ENCODE data around the gene CYP4F11. TPM values are rescaled to one million over a fixed set of nuclear protein-coding genes. Genes with fewer than 3 reads are reported as not detected.

The CYP4F11 gene
- total RNA-seq (ENCODE audit: low replicate concordance): not detected in 2 replicates

- Histone ChIP-seq H3K4me3 (no peak within 1 kb of the TSS), H3K27me3 (no peaks in the 10 kb centered on the region), H2AFZ (replicated peaks) (no peak within 1 kb of the TSS), H3K4me1 (no peaks in the 10 kb centered on the region), H3K79me2 (ENCODE audit: low read depth) (no peaks in the 10 kb centered on the region), H3K27ac (no peak within 1 kb of the TSS), H3K9ac (no peak within 1 kb of the TSS), H4K20me1 (ENCODE audit: low read depth) (no peaks in the 10 kb centered on the region), H3K36me3 (no peaks in the 10 kb centered on the region), H3K4me2 (no peak within 1 kb of the TSS), H3K9me3 (ENCODE audit: low read depth) (no peaks in the 10 kb centered on the region), H3F3A (ENCODE audit: low read depth) (no peaks in the 10 kb centered on the region)
- H3K27me3 Mint-ChIP-seq (ENCODE audit: insufficient read depth, low read depth): peaks cover 5% of the 10 kb centered on the region
- TF ChIP-seq EZH2 (IDR thresholded peaks at IDR 0.05): no peak
- TF ChIP-seq EZH2phosphoT487 (IDR thresholded peaks at IDR 0.05): no peak
- no peak for TF ChIP-seq CTCF (IDR thresholded peaks at IDR 0.05)
- H3K4me3 Mint-ChIP-seq: no peak within 1 kb of the TSS
- H3K36me3 Mint-ChIP-seq: no peaks in the 10 kb centered on the region
- H3K27ac Mint-ChIP-seq: no peak within 1 kb of the TSS
- H3K4me1 Mint-ChIP-seq: no peaks in the 10 kb centered on the region
- DNase-seq (ENCODE audit: low spot score): no peak
- H3K9me3 Mint-ChIP-seq: peaks cover 19% of the 10 kb centered on the region
Observed at GRCh38 chr19:15934332-15935078, at the start of gene CYP4F11. Gene CYP4F11 (minus strand): TSS chr19:15934529. CDS start chr19:15934408, 121 bp downstream.

GRCh38 chr19:15979293-15979692, 45.0 kb upstream of the CYP4F11 start:
- TF ChIP-seq EZH2phosphoT487 (IDR thresholded peaks at IDR 0.05) (no peak), EZH2 (IDR thresholded peaks at IDR 0.05) (no peak), CTCF (IDR thresholded peaks at IDR 0.05) (no peak)
- no peak overlapping the region for H3K27ac ChIP-seq

GRCh38 chr19:15977690-15978089, 43.4 kb upstream of the CYP4F11 start:
- Mint-ChIP-seq H3K4me3 (no peak overlapping the region), H3K9me3 (peaks cover 2% of the 10 kb centered on the region), H3K36me3 (no peaks in the 10 kb centered on the region), H3K4me1 (no peaks in the 10 kb centered on the region), H3K27ac (no peak overlapping the region), H3K27me3 (ENCODE audit: insufficient read depth, low read depth) (peaks cover 7% of the 10 kb centered on the region)
- TF ChIP-seq EZH2phosphoT487 (IDR thresholded peaks at IDR 0.05) (no peak), CTCF (IDR thresholded peaks at IDR 0.05) (no peak), EZH2 (IDR thresholded peaks at IDR 0.05) (no peak)
- DNase-seq (ENCODE audit: low spot score): no peak
- Histone ChIP-seq H3K4me3 (no peak overlapping the region), H3K4me1 (no peaks in the 10 kb centered on the region), H2AFZ (replicated peaks) (no peak overlapping the region), H3K27ac (no peak overlapping the region), H3K36me3 (no peaks in the 10 kb centered on the region), H3K4me2 (no peak overlapping the region), H4K20me1 (ENCODE audit: low read depth) (no peaks in the 10 kb centered on the region), H3K9ac (no peak overlapping the region), H3K27me3 (no peaks in the 10 kb centered on the region), H3F3A (ENCODE audit: low read depth) (no peaks in the 10 kb centered on the region), H3K9me3 (ENCODE audit: low read depth) (peaks cover 9% of the 10 kb centered on the region), H3K79me2 (ENCODE audit: low read depth) (no peaks in the 10 kb centered on the region)

More at GRCh38 chr19:15979293-15979692, 45.0 kb upstream of the CYP4F11 start:
- no peaks in the 10 kb centered on the region for H3K4me1 Mint-ChIP-seq
- H3K36me3 Mint-ChIP-seq: no peaks in the 10 kb centered on the region
- Histone ChIP-seq H2AFZ (replicated peaks) (no peak overlapping the region), H3K79me2 (ENCODE audit: low read depth) (no peaks in the 10 kb centered on the region), H4K20me1 (ENCODE audit: low read depth) (no peaks in the 10 kb centered on the region), H3F3A (ENCODE audit: low read depth) (no peaks in the 10 kb centered on the region), H3K27me3 (no peaks in the 10 kb centered on the region), H3K9ac (no peak overlapping the region), H3K4me3 (no peak overlapping the region), H3K9me3 (ENCODE audit: low read depth) (peaks cover 19% of the 10 kb centered on the region), H3K4me1 (no peaks in the 10 kb centered on the region), H3K4me2 (no peak overlapping the region), H3K36me3 (no peaks in the 10 kb centered on the region)
- H3K27ac Mint-ChIP-seq: no peak overlapping the region
- H3K4me3 Mint-ChIP-seq: no peak overlapping the region
- peaks cover 6% of the 10 kb centered on the region for H3K9me3 Mint-ChIP-seq
- DNase-seq (ENCODE audit: low spot score): no peak
- peaks cover 5% of the 10 kb centered on the region for H3K27me3 Mint-ChIP-seq (ENCODE audit: insufficient read depth, low read depth)
